HepG2 (cell line): ENCODE measurements around the gene NAP1L4. TPM values are rescaled to one million over a fixed set of nuclear protein-coding genes. Genes with fewer than 3 reads are reported as not detected.

ENCODE experiments used
- ATAC-seq: fragments of 200-7000 bp; cut with Tn5 transposase; 3 replicates; pipeline ENCODE4 v1.9.1; 2020; ENCODE audit warnings: mild to moderate bottlenecking, moderate library complexity
- BruUV-seq: library from RNA; stranded (reverse); fragments of 400-500 nt; replicated peaks from 2 replicates; lab custom pipeline; 2021; lab: Mats Ljungman, UMichigan
- CTCF ChIA-PET: fragments of 300-600 bp; formaldehyde crosslinking; extraction: SDS; loops from one replicate; lab custom pipeline; 2021; ENCODE audit warnings: low total read pairs, inconsistent platforms, low intra/inter-chr PET ratio; lab: Yijun Ruan, JAX
- POLR2A ChIA-PET: fragments of 350-600 bp; sonication (Branson Sonifier 250); formaldehyde crosslinking; loops from one replicate; lab custom pipeline; 2020; ENCODE audit warnings: antibody characterized with exemption, inconsistent platforms; lab: Yijun Ruan, JAX
- DNase-seq: peaks from one replicate; pipeline ENCODE4 v3.0.0-alpha.2; 2015; ENCODE audit warnings: low spot score
- FAIRE-seq: peaks from 3 replicates; lab custom pipeline; 2011; peaks lifted over from hg19 to GRCh38; lab: Jason Lieb, UNC
- H2AFZ ChIP-seq: one replicate; pipeline ENCODE4 v1.6.1; 2011; ENCODE audit warnings: low read length, inconsistent platforms
- H3K27ac ChIP-seq: fragments of 300-600 bp; 3 replicates; pipeline ENCODE4 v1.8.0; 2011; ENCODE audit warnings: mixed run types, mild to moderate bottlenecking, mixed read lengths, low read length, inconsistent platforms; ENCODE audit not compliant: insufficient read depth; ENCODE audit errors: extremely low read length
- H3K27me3 ChIP-seq, 2 experiments: fragments of 200-600 bp in 1 of 2; 2 replicates in 1 of 2; 3 replicates in 1 of 2; pipeline versions ENCODE4 v1.6.0 to v1.8.0; 2011; ENCODE audit warnings: low read length in 2 of 2, mild to moderate bottlenecking in 2 of 2, moderate library complexity in 2 of 2, inconsistent platforms in 1 of 2; ENCODE audit not compliant: insufficient read depth in 2 of 2, control insufficient read depth in 1 of 2
- H3K36me3 ChIP-seq, 2 experiments: fragments of 200-600 bp in 1 of 2; replicated peaks in 1 of 2; 2 replicates in 1 of 2; 3 replicates in 1 of 2; pipeline versions ENCODE4 v1.5.1 to v1.8.0; 2011; ENCODE audit warnings: low read length in 2 of 2, inconsistent platforms in 1 of 2; ENCODE audit not compliant: insufficient read depth in 2 of 2, control insufficient read depth in 1 of 2
- H3K4me1 ChIP-seq: 2 replicates; pipeline ENCODE4 v1.5.1; 2012; ENCODE audit warnings: low read length, inconsistent platforms; ENCODE audit not compliant: insufficient read depth
- H3K4me2 ChIP-seq: 2 replicates; pipeline ENCODE4 v1.6.0; 2011; ENCODE audit warnings: low read depth, low read length, inconsistent platforms
- H3K4me3 ChIP-seq, 3 experiments: fragments of 200-600 bp in 1 of 3; sonication (generic), shearing (Covaris generic) in 1 of 3; replicated peaks in 1 of 3; 2 replicates each; pipeline ENCODE4 v1.5.1; 2011 to 2016; ENCODE audit warnings: low read length in 3 of 3, inconsistent platforms in 2 of 3, low read depth in 2 of 3, mild to moderate bottlenecking in 2 of 3, control low read depth in 1 of 3, mixed read lengths in 1 of 3; ENCODE audit not compliant: insufficient read depth in 1 of 3
- H3K79me2 ChIP-seq: one replicate; pipeline ENCODE4 v1.6.1; 2011; ENCODE audit warnings: low read length, inconsistent platforms; ENCODE audit not compliant: insufficient read depth
- H3K9ac ChIP-seq: 2 replicates; pipeline ENCODE4 v1.6.0; 2011; ENCODE audit warnings: mild to moderate bottlenecking, low read depth, low read length, inconsistent platforms; ENCODE audit not compliant: insufficient read depth
- H3K9me3 ChIP-seq: 2 replicates; pipeline ENCODE4 v1.5.1; 2012; ENCODE audit warnings: mild to moderate bottlenecking, low read length
- H4K20me1 ChIP-seq: 2 replicates; pipeline ENCODE4 v1.6.0; 2011; ENCODE audit warnings: inconsistent platforms, mild to moderate bottlenecking, low read length, moderate library complexity; ENCODE audit not compliant: insufficient read depth
- CREB1 ChIP-seq, 2 experiments: fragments of 450-650 bp in 1 of 2; IDR thresholded peaks; 2 replicates each; pipeline ENCODE4 v1.6.1; 2016 to 2017; ENCODE audit warnings: control low read depth in 1 of 2, mild to moderate bottlenecking in 1 of 2, missing compliant biosample characterization in 1 of 2, missing genetic modification characterization in 1 of 2
- HMG20B ChIP-seq: conservative IDR thresholded peaks from 2 replicates; pipeline ENCODE4 v1.6.1; 2016; ENCODE audit warnings: missing genetic modification reagents, missing compliant biosample characterization
- IRF2 ChIP-seq: IDR thresholded peaks from 2 replicates; pipeline ENCODE4 v1.6.1; 2018; ENCODE audit warnings: missing genetic modification reagents, missing compliant biosample characterization
- MTF2 ChIP-seq: sonication (generic); formaldehyde crosslinking; IDR thresholded peaks from 2 replicates; pipeline ENCODE4 v1.5.0; 2020; ENCODE audit warnings: missing genetic modification reagents, borderline replicate concordance
- NFYC ChIP-seq: IDR thresholded peaks from 2 replicates; pipeline ENCODE4 v1.6.1; 2016; ENCODE audit warnings: missing genetic modification reagents, missing compliant biosample characterization
- TOE1 ChIP-seq: sonication (generic); formaldehyde crosslinking; IDR thresholded peaks from 2 replicates; pipeline ENCODE4 v1.4.0; 2020; ENCODE audit warnings: mild to moderate bottlenecking, missing genetic modification reagents
- ZNF121 ChIP-seq: sonication (generic); formaldehyde crosslinking; IDR thresholded peaks from 2 replicates; pipeline ENCODE4 v1.5.0; 2020; ENCODE audit warnings: mild to moderate bottlenecking, missing genetic modification reagents
- ZNF569 ChIP-seq: sonication (generic); formaldehyde crosslinking; IDR thresholded peaks from 2 replicates; pipeline ENCODE4 v1.5.0; 2020; ENCODE audit warnings: mild to moderate bottlenecking, missing genetic modification reagents, moderate library complexity, borderline replicate concordance
- ZNF670 ChIP-seq: sonication (generic); formaldehyde crosslinking; IDR thresholded peaks from 2 replicates; pipeline ENCODE4 v1.8.0; 2022; ENCODE audit warnings: mild to moderate bottlenecking, missing genetic modification reagents, borderline replicate concordance
- ZNF781 ChIP-seq: sonication (generic); formaldehyde crosslinking; IDR thresholded peaks from 2 replicates; pipeline ENCODE4 v1.5.1; 2020; ENCODE audit warnings: borderline replicate concordance, mild to moderate bottlenecking, missing genetic modification reagents; ENCODE audit errors: not compliant biosample characterization
- WGBS: methylation state at CpG from one replicate; pipeline ENCODE4 v1.1.6; 2017; ENCODE audit warnings: low lambda C conversion rate; 5-methylcytosine and 5-hydroxymethylcytosine counted together
- in situ Hi-C: cut with HindIII; loops from 2 replicates; pipeline ENCODE4 v1.10.0; 2017; ENCODE audit warnings: low pct_unique_long_range_greater_than_20kb; ENCODE audit not compliant: extremely low pct_ligation_motif_present
- intact Hi-C: fragments of 100-400 bp; cut with micrococcal nuclease; formaldehyde crosslinking; loops from one replicate; pipeline ENCODE4 v1.10.0; 2022; ENCODE audit not compliant: unreplicated experiment
- polyA plus RNA-seq, 8 experiments: library from polyadenylated mRNA; depleted of rRNA in 3 of 8; stranded (reverse) in 7 of 8; unstranded in 1 of 8; fragments of >200 nt; fragmentation: Illumina TruSeq in 4 of 8; extraction: Trizol in 4 of 8; gene quantifications; 2 replicates each; pipeline versions ENCODE4 v1.2.1 to v1.2.3, GENCODE V29; 2011 to 2016; ENCODE audit warnings: low read depth in 4 of 8, missing spikeins in 1 of 8, mixed read lengths in 1 of 8; ENCODE audit not compliant: insufficient read depth in 1 of 8
- total RNA-seq, 5 experiments: library from RNA; depleted of rRNA; stranded (reverse); fragments of >200 nt; fragmentation: Illumina TruSeq; extraction: Trizol; gene quantifications; 2 replicates each; pipeline ENCODE4 v1.2.3, GENCODE V29; 2016; ENCODE audit warnings: low read depth in 1 of 5
- TF ChIP-seq, protein P1 (sequence below): IDR thresholded peaks from 2 replicates; pipeline ENCODE4 v1.6.1; 2016; ENCODE audit warnings: low read depth
- TF ChIP-seq, protein P2 (sequence below): sonication (generic); formaldehyde crosslinking; IDR thresholded peaks from 2 replicates; pipeline ENCODE4 v1.5.0; 2020; ENCODE audit warnings: mild to moderate bottlenecking, missing genetic modification reagents
- TF ChIP-seq, protein P3 (sequence below): sonication (generic); formaldehyde crosslinking; IDR thresholded peaks from 2 replicates; pipeline ENCODE4 v1.4.0; 2020; ENCODE audit warnings: missing genetic modification reagents; ENCODE audit errors: not compliant biosample characterization

NAP1L4 gene
- total and polyA plus RNA-seq, 2 of the 13 experiments (the other 11 are each of a cell fraction or from before 2014, with no cell fraction given): 64.0 to 186 TPM

DNA sequence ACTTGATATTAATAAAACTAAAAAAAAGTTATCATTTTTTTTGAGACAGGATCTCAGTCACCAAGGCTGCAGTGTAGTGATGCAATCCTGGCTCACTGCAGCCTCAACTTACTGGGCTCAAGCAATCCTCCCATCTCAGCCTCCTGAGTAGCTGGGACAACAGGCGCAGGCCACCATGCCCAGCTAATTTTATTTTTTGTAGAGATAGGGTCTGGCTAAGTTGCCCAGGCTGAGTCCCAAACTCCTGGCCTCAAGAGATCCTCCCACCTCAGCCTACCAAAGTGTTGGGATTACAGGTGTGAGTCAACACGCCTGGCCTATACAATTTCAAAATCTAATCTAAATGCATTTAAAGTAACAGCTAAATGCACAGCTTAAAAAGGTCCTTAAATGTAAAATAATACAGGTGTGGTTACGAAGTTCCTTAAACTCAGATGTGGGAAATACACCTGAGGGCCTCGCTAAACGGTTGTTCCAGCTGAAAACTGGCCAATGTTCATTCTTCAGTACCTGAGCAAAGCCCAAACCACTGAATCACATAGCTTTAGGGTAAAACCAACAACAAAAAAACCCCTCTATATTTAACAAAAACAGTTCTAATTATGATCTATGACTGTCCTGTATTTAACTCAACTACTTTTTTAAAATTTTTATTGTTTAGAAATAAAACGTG lies 11.8 kb downstream of the NAP1L4 start:
- Histone ChIP-seq H3K9me3 (no peaks in the 10 kb centered on the region), H2AFZ (no peak overlapping the region), H3K27me3 (no peaks in the 10 kb centered on the region), H3K4me1 (peaks cover 43% of the 10 kb centered on the region), H3K36me3 (peaks cover 16 to 48% of the 10 kb centered on the region in 2 experiments), H3K27ac (no peak overlapping the region), H3K79me2 (peaks cover 97% of the 10 kb centered on the region), H4K20me1 (peaks cover 86% of the 10 kb centered on the region), H3K4me3 (no peak overlapping the region), H3K4me2 (no peak overlapping the region), H3K9ac (no peak overlapping the region)
- no TSS peak for BruUV-seq
- CTCF ChIA-PET: no interaction called here
- intact Hi-C loops (no loop called here), in situ Hi-C loops (no loop called here)
- POLR2A ChIA-PET: interaction anchor here (1.2 kb wide), 1 partner anchor 11 kb away, joined by 6 read pairs; the partner anchor contains the start of gene NAP1L4
- ATAC-seq (no peak), FAIRE-seq (no peak), DNase-seq (no peak)
- no peak for TF ChIP-seq NFYC (CRISPR knock-in tag)
- no peak for TF ChIP-seq ZNF781 (CRISPR knock-in tag)
- no peak for TF ChIP-seq ZNF670 (CRISPR knock-in tag)
- TF ChIP-seq ZNF569 (CRISPR knock-in tag): no peak
- no peak for TF ChIP-seq MTF2 (CRISPR knock-in tag)
- TF ChIP-seq TOE1 (CRISPR knock-in tag): no peak
- TF ChIP-seq, protein P1, sequence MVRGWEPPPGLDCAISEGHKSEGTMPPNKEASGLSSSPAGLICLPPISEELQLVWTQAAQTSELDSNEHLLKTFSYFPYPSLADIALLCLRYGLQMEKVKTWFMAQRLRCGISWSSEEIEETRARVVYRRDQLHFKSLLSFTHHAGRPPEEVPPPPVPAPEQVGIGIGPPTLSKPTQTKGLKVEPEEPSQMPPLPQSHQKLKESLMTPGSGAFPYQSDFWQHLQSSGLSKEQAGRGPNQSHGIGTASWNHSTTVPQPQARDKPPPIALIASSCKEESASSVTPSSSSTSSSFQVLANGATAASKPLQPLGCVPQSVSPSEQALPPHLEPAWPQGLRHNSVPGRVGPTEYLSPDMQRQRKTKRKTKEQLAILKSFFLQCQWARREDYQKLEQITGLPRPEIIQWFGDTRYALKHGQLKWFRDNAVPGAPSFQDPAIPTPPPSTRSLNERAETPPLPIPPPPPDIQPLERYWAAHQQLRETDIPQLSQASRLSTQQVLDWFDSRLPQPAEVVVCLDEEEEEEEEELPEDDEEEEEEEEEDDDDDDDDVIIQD (CRISPR knock-in tag): no peak
- TF ChIP-seq, protein P2, sequence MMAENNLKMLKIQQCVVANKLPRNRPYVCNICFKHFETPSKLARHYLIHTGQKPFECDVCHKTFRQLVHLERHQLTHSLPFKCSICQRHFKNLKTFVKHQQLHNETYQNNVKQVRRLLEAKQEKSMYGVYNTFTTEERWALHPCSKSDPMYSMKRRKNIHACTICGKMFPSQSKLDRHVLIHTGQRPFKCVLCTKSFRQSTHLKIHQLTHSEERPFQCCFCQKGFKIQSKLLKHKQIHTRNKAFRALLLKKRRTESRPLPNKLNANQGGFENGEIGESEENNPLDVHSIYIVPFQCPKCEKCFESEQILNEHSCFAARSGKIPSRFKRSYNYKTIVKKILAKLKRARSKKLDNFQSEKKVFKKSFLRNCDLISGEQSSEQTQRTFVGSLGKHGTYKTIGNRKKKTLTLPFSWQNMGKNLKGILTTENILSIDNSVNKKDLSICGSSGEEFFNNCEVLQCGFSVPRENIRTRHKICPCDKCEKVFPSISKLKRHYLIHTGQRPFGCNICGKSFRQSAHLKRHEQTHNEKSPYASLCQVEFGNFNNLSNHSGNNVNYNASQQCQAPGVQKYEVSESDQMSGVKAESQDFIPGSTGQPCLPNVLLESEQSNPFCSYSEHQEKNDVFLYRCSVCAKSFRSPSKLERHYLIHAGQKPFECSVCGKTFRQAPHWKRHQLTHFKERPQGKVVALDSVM (CRISPR knock-in tag): peak; percentile 54; the same call in 1 of the 2 replicates
- TF ChIP-seq, protein P3, sequence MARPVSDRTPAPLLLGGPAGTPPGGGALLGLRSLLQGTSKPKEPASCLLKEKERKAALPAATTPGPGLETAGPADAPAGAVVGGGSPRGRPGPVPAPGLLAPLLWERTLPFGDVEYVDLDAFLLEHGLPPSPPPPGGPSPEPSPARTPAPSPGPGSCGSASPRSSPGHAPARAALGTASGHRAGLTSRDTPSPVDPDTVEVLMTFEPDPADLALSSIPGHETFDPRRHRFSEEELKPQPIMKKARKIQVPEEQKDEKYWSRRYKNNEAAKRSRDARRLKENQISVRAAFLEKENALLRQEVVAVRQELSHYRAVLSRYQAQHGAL (CRISPR knock-in tag): no peak
- TF ChIP-seq IRF2 (CRISPR knock-in tag): no peak
- TF ChIP-seq CREB1 (IDR thresholded peaks at IDR 0.05): no peak
- no peak for TF ChIP-seq CREB1 (CRISPR knock-in tag; IDR thresholded peaks at IDR 0.05)
- TF ChIP-seq ZNF121 (CRISPR knock-in tag): peak; percentile 77
- no peak for TF ChIP-seq HMG20B (CRISPR knock-in tag)
- 78% methylated on average over 6 of the region's 6 CpGs for WGBS
